HG02970 (cell line): ENCODE measurements around the gene ATG7.
"Not testable (repeated sequence)": the region's sequence is repeated elsewhere in the genome, so short reads cannot be mapped to it uniquely, and the experiment has no call there.

Experiments
- ATAC-seq: cut with Tn5 transposase; IDR thresholded peaks from one replicate; pipeline ENCODE4 v1.9.1; 2021; ENCODE audit warnings: mild to moderate bottlenecking, moderate library complexity, moderate number of reproducible peaks; ENCODE audit not compliant: unreplicated experiment, low FRiP score

ATG7 gene

GRCh38 chr3:11595024-11595423 is 322.8 kb downstream of the ATG7 start:
- ATAC-seq = not testable (repeated sequence)

- ATAC-seq = no peak
Observed at GRCh38 chr3:11596387-11596786, 324.2 kb downstream of the ATG7 start.

- no peak for ATAC-seq
Observed at GRCh38 chr3:11600501-11601282, 328.5 kb downstream of the ATG7 start.

GRCh38 chr3:11601446-11602238 is 329.4 kb downstream of the ATG7 start:
- ATAC-seq = peak; percentile 84

GRCh38 chr3:11602239-11602840 is 330.1 kb downstream of the ATG7 start:
- no peak for ATAC-seq

- no peak for ATAC-seq
Observed at GRCh38 chr3:11602886-11603527, 330.8 kb downstream of the ATG7 start.

GRCh38 chr3:11603628-11604027 is 331.4 kb downstream of the ATG7 start:
- ATAC-seq = no peak

GRCh38 chr3:11604139-11604892 is 332.1 kb downstream of the ATG7 start:
- ATAC-seq = no peak

GRCh38 chr3:11605398-11605797 is 333.2 kb downstream of the ATG7 start:
- no peak for ATAC-seq

- ATAC-seq = no peak
Observed at GRCh38 chr3:11606090-11606784, 334.0 kb downstream of the ATG7 start.

- no peak for ATAC-seq
Observed at GRCh38 chr3:11606865-11607440, 334.8 kb downstream of the ATG7 start.
